ENCODE results near the gene PIP4K2B. TPM values are rescaled to one million over a fixed set of nuclear protein-coding genes. Genes with fewer than 3 reads are reported as not detected.
"Not testable (repeated sequence)": the region's sequence is repeated elsewhere in the genome, so short reads cannot be mapped to it uniquely, and the experiment has no call there.

The PIP4K2B gene
- total RNA-seq = 166 TPM

DNA sequence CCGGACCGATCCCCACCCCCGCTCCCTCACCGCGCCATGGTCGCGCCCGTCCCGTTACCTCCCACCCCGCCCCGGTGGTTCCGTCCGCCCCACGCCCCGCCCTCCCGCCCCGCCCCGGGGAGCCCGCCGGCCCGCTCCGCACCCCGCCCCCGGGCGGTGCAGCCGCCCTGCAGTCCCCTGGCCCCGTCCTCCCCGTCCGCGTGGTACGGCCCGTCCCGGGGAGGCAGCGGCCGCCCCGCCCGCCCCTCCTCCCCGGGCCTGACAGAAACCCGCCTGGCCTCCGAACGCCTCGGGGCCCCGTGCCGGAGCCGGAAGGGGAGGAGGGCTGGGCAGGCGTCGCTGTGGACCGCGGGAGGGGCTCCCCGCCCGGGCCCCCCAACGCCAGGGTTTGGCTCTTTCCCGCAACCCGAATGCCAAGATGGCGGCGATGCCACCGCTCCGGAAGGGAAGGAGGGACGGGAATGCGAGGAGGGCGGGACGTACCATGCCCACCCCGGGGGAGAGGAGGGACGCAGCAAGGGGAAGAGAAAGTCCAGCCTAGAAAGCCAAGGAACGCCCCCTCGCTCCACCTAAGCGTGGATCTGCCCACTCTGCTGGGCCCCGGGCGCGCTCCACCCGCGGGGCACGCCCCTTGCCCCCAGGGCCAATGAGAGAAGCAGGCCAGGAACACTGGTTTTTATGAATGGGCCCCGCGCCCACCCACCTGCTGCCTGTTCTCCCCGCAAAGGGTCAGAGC is at the start of gene PIP4K2B:
Gene PIP4K2B (minus strand): TSS at position 56 of the 736 bp plus-strand sequence. CDS start 132 bp downstream, outside the sequence.
- DNase-seq = peak; percentile 93

- DNase-seq = no peak
These were observed 49.2 kb upstream of the PIP4K2B start for GRCh38 chr17:38848557-38848891.

DNA sequence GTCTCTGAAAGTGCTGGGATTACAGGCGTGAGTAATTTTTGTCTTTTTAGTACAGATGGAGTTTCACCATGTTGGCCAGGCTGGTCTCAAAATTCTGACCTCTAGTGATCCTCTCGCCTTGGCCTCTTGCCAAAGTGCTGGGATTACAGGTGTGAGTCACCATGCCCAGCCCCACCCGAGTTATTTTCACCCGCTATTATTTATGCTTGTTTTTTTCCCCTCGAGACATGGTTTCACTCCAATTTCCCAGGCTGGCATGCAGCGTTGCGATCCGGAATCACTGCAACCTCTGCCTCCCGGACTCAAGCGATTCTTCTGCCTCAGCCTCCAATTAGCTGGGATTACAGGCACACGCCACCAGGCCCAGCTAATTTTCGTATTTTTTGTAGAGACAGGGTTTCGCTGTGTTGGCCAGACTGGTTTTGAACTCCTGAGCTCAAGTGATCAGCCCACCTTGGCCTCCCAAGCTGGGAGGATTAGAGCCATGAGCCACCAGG is 45.0 kb upstream of the PIP4K2B start:
- no peak for DNase-seq

GRCh38 chr17:38825762-38826247 is 26.4 kb upstream of the PIP4K2B start:
- no peak for DNase-seq

DNA sequence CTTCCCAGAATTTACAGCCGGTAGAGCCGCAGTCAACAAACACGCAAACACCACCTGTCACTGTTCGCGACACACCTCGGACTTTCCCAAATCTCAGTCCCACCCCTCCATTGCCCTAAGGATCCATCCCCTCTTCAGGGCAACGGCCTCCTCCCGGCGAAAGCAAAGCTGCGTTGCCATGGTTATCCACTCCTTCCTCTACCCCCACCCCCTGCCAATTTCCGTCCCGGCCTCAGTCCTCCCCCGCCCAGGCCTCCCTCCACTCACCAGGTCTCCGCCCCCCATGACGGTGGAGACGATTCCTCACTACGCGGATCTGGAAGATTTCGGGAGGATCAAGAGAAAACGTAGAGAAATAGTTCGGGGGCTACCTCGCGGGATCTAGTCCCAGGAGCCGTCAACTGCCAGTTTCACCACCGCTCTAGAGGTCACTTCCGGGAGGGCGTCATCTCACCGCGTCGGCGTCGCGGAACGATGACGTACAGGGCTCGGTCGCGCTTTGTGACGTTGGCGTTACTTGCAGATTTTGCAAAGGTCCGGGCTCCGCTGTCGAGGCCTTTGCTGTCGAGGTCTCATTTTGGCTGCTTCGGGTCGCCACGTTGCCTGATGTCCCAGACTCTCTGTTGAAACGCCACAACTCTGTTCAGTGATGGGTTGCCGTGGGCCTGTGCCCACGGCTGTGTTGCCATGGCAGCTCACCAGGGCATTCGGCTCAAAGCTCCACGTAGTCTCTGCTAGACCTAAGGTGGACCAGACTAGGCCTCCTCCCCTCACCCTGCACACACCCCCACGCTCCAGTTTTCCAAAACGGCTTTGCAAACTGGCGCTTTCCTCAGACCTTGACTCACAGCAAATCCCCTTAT is 25.8 kb upstream of the PIP4K2B start, which contains the start of gene CWC25:
Gene CWC25 (minus strand): TSS at position 423 of the 863 bp plus-strand sequence. CDS start 138 bp downstream, at position 285.
- DNase-seq = peak; percentile 90

GRCh38 chr17:38815576-38816193 is 16.3 kb upstream of the PIP4K2B start:
- no peak for DNase-seq

DNA sequence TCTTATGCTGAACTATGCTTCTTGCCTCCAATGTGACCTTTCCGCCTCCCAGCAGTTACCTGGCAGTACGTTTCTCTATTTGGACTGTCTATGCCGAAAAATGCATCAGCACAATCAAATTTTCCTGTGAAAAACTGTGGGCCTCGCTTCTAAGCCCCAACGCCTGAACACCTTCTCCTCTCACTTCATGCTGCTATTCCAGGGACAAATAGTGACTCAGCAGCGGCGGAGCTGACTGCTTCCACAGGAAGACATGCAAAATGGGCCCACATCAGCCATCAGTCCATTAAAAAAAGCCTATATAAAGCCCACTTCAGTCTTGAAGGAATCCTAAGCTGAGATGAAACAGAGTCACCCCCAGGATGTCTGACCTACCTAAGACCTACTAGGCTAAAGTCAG is 10.5 kb upstream of the PIP4K2B start:
- peak; percentile 5 for DNase-seq

GRCh38 chr17:38800237-38800760 is 943 bp upstream of the PIP4K2B start:
- no peak for DNase-seq

DNA sequence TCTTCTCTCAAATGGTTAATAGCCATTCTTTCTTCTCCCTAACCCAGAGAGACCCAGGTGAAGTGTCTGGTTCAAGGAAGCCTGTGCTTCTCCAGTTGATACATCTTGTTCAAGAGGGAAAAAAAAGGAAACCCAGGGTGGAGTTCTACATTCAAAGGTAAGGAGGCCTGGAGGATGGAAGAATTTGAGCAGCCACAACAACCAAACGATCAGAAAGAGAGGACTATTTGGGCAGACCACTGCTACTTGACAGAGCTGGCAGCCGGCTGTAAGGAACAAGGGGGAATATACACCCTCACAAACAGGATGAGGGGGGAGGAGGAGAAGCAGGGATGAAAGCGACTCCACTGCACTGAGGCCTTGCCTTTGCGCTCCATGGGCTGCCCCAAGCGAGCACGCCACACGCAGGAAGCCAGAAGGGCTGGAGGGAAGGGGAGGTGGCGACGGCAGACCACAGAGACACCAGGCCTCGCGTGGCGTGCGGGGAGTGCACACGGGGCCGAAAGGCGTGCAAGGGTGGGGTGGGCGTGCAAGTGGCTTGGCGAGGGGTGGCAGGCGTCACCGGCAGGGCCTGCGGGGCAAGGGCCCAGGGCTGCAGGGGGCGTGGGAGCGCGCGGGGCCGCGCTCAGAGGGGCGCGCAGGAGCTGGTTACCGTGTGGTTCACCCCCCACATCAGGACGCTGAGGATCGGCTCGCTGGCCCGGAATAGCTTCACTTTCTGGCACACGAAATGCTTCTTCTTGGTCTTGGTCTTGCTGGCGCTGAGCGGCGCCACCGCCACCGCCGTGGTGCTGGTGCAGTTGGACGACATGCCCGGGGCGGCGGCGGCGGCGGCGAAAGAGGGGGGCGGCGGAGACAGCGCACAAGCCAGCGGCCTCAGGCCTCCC is 499 bp downstream of the PIP4K2B start:
- DNase-seq = peak; percentile 31

DNA sequence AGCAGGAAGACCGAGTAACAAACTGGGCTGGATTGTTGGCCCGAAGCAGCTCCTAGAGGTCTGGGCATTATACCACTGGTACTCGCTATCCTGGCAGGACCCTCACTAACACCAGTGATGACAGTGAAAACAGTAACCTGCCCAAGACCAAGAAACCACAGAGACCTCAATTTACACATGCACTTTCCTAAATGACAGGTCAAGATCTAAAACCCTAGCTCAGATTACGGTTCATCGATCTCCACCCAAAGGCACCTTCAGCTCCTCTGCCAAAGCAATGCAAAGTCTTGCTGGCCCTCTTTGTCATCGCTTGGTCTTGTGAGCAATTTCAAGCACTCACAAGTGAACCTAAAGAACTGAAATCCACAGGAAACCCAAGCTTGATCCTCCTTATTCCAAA is 1.5 kb downstream of the PIP4K2B start:
- DNase-seq = no peak

- DNase-seq = no peak
These were observed 2.2 kb downstream of the PIP4K2B start for GRCh38 chr17:38797158-38797490.

DNA sequence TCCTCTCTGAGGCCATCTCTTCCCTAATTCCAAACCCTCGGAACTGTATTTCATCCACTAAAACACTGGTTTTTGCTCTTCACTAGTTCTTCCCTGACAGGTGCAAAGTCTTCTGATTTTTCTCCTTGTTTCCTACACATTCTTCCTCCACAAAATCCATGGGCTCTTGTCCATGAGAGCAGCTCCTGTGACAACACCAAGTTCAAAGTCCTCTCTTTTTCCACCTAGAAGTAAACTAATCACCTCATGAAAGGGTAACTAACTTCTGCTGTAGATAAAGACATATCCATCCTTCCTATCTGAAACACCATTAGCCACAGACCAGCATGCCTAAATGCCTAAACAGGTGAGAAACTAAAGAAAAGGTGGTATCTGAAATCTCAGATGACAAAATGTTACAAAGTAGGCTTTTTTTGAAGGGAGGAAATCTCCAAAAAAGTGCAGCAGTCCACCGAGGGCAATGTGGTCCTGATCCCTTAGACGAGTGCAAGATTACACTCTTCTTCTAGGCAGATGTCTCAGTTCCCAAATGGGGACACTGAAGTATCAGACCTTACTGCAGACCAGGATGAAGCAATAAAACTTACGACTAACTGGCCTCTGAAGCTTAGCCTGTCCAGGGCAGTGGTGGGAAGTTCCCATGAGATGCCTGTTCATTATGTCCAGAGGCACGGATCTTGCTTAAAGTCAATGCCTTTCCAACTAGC is 2.8 kb downstream of the PIP4K2B start:
- DNase-seq = no peak

DNA sequence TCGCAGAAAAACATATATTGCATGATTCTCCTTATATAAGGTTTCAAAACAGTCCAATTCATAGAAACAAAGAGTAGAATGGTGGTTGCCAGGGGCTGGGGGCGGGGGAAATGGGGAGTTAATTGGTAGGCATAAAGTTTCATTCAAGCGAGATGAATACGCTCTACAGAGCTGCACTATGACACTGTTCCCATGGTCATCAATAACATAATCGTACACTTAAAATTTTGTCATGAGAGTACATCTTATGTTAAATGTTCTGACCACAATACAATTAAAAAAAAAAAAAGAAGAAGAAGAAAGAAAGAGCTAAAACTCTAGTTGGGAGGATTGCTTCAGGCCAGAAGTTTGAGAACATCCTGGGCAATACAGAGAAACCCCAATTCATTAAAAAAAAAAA is 5.1 kb downstream of the PIP4K2B start:
- DNase-seq = no peak

DNA sequence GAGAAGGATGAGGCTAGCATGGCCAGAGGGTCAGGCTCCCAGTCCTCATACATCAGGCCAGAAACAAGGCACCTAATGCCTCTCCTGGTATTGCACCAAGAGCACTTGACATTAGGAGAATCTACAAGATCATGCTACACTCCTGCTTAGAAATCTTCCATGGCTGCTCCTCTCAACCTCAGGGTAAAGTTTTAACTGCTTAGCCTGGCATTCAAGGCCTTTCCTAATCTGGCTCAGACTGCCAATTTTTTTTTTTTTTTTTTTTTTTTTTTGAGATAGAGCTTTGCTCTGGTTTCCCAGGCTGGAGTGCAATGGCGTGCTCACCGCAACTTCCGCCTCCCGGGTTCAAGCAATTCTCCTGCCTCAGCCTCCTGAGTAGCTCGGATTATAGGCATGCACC is 8.2 kb downstream of the PIP4K2B start:
- no peak for DNase-seq

- not testable (repeated sequence) for DNase-seq
These were observed 9.1 kb downstream of the PIP4K2B start for GRCh38 chr17:38790148-38790707.

DNA sequence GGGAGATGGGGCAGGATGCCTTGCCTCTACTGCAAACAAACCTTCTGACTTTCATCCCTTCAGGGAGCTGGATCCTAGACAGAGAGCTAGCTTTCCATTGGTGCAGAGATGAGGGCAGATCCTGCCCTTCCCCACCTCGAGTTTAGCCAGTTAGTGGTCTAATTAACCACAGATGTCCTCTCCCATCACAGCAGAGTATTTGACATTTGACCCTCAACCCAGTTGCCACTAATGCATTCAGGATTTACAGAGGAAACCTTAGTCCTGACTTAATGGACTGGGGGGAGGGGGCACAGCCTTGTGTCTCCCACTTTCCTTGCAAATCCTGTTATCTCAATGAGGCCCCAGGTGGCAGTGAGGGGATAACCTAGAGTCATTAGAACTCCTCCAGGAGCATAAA is 10.2 kb downstream of the PIP4K2B start:
- DNase-seq = no peak

DNA sequence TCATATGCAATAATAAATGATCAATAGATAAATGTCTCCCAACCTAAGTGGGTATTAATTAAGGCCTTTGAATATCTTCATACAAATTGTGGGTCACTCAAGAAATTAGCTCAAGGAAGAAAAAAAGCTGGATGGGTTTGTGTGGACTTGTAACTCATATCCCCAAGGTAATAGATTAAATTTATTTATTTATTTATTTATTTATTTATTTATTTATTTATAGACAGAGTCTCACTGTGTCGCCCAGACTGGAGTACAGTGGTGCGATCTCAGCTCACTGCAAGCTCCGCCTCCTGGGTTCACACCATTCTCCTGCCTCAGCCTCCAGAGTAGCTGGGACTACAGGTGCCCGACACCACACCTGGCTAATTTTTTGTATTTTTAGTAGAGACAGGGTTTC is 11.4 kb downstream of the PIP4K2B start:
- DNase-seq = not testable (repeated sequence)

DNA sequence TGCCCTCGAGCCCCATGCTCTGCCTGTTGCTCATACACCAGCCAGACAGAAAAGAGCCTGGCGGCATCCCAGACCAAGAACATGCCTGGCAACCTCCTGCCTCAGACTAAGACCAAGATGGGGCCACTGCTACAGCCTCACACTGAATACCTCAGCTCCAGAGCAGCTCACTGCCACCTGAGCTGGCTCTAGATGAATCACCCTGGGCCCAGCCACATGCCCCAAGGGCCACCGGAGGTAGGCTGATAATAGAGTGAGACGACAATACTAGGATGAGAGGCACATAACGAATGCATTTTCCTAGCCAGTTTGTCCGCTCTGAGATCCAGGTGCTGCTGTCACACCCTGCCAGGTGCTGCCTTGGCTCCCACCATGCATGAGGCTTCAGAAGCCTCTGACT is 13.0 kb downstream of the PIP4K2B start:
- no peak for DNase-seq

DNA sequence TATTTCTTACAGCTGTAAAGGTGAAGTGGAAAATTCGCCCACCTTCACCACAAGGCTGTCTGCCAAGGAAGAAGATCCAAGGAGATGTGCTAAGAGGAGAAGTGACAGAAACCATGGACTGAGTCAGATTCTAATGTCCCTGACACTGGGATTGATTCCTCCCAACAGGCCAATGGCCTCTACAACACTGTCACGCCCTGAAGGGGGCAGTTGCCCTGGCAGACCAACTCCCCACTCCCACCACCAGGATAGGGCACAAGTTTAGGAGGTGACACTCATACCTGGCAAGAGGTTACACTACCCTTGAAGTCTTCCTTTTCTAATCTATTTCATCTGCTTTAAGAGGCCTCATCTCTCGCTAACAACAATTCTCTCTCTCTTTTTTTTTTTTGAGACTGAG is 16.1 kb downstream of the PIP4K2B start:
- DNase-seq = no peak

- DNase-seq = no peak
These were observed 19.2 kb downstream of the PIP4K2B start for GRCh38 chr17:38779965-38780752.

Data from occipital lobe (tissue), 2 donors.